ENCODE measurements around the gene SORCS2.

The SORCS2 gene

DNA sequence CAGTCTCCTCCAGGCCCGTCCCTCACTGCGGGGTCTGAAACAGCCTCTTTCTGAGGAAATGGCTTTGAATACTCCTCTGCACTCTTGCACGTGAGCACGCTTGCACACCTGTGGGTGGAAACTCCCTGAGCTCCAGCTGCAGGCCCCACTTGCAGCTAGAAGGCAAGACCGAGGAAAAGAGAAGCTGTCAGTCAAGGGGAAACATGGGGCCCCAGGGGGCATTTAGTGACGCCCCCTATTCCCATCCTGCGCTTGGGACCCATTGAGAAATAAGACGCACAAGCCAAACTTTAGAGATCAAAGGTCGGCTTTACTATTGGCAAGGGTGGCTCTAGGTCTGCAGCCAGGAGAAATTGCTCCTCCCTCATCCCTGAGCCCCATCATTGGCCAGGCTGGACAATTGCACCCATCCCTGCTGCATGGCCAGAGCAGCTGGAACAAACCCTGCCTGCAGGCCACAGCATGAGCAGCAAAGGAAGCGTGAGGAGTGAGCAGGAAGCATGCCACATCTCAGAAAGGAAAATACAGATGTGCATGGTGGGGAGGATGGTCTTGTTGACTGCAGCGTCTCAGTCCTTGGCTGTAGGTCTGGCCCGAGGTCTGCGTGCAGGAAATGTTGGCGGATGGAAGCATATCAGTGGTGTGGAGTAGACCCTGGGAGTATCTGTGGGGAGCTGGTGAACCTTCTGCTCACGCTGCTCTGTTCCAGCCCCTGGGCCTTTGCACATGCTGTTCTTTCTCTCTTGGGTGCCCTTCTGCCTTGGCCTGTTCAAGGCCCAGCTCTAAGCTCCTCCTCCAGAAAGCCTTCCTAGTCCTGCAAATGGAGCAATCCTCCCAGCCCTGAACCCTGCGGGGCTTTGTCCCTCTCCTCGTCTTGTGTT lies 148.5 kb downstream of the SORCS2 start:
- H4K91ac ChIP-seq (ENCODE audit: low read depth, low read length), result no peak overlapping the region
- H2BK120ac ChIP-seq (ENCODE audit: insufficient read depth, low read length, poor library complexity), result no peak overlapping the region
- H3K27me3 ChIP-seq (ENCODE audit: insufficient read depth, low read length), result no peaks in the 10 kb centered on the region
- H3K14ac ChIP-seq (ENCODE audit: low read length), result no peak overlapping the region
- H3K79me1 ChIP-seq (ENCODE audit: low read length), result no peaks in the 10 kb centered on the region
- H3K79me2 ChIP-seq (ENCODE audit: control insufficient read depth, insufficient read depth, low read length, poor library complexity), result no peaks in the 10 kb centered on the region
- WGBS (ENCODE audit: extremely low coverage, insufficient coverage, insufficient read length), result no CpG with 5 or more reads among the region's 17 CpGs
- H4K12ac ChIP-seq (ENCODE audit: low read depth, low read length), result no peak overlapping the region
- no peak overlapping the region for H4K8ac ChIP-seq (ENCODE audit: low read depth, low read length)
- H3K27ac ChIP-seq (ENCODE audit: low read depth, low read length), result no peak overlapping the region
- H3K9me3 ChIP-seq (ENCODE audit: insufficient read depth, low read depth, low read length), result peaks cover 22% of the 10 kb centered on the region
- H2AFZ ChIP-seq (ENCODE audit: insufficient read depth, low read length, poor library complexity), result no peak overlapping the region
- no peak overlapping the region for H2BK12ac ChIP-seq (ENCODE audit: low read length)
- DNase-seq, result no peak
- H3K4ac ChIP-seq (ENCODE audit: low read depth, low read length), result no peak overlapping the region
- no peak overlapping the region for H3K4me3 ChIP-seq (ENCODE audit: low read depth, low read length)
- no peaks in the 10 kb centered on the region for H3K36me3 ChIP-seq (ENCODE audit: control insufficient read depth in 1 of 2, insufficient read depth in 2 of 2, low read length in 2 of 2)
- no peak overlapping the region for H3K4me2 ChIP-seq (ENCODE audit: low read length)
- no peak overlapping the region for H2BK5ac ChIP-seq (ENCODE audit: low read depth, low read length, poor library complexity)
- no peak overlapping the region for H2AK5ac ChIP-seq (ENCODE audit: low read length)
- no peaks in the 10 kb centered on the region for H3K4me1 ChIP-seq (ENCODE audit: control insufficient read depth in 1 of 2, insufficient read depth in 2 of 2, low read length in 2 of 2)
- no peak overlapping the region for H3K23ac ChIP-seq (ENCODE audit: low read length)
- H3K9ac ChIP-seq (ENCODE audit: low read length), result no peak overlapping the region
- H3K18ac ChIP-seq (ENCODE audit: low read length), result no peak overlapping the region

DNA sequence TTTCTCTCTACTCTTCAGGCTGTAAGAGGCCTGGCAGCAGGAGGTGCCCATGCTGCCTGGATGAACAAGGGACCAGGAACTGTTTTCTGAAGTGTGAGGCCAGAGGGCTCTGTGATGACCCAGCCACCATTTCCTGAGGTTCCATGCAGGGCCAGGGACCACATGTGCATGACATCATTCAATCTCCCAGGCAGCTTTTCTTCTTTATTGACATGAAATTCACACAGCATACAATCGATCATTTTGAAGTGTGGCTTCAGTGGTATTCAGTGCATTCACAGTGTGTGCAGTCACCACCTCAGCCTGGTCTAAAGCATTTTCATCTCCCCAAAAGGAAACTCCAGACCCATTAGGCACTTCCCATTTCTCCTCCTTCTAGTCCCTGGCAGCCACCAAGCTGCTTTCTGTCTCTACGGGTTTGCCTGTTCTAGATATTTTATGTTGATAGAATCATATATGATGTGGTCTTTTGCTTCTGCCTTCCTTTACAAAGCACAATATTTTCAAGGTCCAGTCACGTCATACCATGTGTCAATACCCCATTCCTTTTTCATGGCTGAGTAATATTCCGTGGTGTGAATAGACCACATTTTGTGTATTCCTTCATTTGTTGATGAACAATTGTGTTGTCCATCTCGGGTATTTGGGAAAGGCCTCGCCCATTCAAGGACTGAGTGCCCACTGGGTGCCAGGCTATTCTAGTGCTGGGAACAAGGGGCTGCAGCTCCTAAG lies 149.3 kb downstream of the SORCS2 start:
- H3K9me3 ChIP-seq (ENCODE audit: insufficient read depth, low read depth, low read length), result peaks cover 22% of the 10 kb centered on the region
- DNase-seq, result no peak
- no peak overlapping the region for H3K14ac ChIP-seq (ENCODE audit: low read length)

DNA sequence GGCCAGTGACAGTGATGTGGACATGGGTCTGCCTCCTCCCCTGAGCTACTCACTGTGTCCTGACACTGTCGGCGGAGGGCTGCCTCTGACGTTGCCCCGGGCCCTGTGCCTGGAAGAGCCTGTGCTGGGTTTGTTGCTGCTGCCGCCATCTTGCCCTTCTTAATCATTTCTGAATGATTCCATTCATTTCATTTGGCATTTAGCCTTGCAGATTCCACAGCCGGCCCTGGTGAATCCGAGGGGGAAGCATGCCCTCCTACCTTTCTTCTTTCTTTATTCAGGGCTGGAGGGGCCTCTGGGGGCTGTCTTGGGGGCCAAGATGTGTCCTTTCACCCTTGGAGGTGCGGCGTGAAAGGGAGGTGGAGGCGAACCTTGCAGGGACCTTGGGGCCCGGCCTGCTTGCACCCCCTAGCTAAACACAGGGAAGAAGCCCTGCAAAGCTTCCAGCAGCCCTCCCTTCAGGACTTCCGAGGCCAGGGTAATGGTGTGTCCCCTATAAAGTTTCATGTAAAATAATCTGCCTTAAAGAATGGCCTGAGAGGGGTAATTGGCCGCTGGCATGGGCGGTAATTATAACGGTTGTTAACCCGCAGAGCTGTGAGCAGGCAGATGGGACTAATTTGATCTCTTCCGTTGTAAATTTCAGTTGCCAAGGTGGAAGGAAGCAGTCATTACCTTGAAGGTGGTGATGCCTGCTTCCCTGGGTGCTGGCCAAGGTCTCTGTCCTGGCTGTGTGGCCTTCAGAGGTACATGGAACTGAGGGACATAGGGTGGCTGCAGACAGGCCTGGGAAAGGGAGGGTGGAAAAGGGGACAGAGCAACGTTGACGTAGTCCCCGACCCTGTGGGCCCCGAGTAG lies 150.1 kb downstream of the SORCS2 start:
- Histone ChIP-seq H3K4me1 (ENCODE audit: control insufficient read depth in 1 of 2, insufficient read depth in 2 of 2, low read length in 2 of 2) (no peaks in the 10 kb centered on the region), H2BK5ac (ENCODE audit: low read depth, low read length, poor library complexity) (no peak overlapping the region), H2AFZ (ENCODE audit: insufficient read depth, low read length, poor library complexity) (no peak overlapping the region), H3K4me3 (ENCODE audit: low read depth, low read length) (no peak overlapping the region), H3K9ac (ENCODE audit: low read length) (no peak overlapping the region), H3K9me3 (ENCODE audit: insufficient read depth, low read depth, low read length) (peaks cover 25% of the 10 kb centered on the region), H3K79me1 (ENCODE audit: low read length) (no peaks in the 10 kb centered on the region), H3K27me3 (ENCODE audit: insufficient read depth, low read length) (no peaks in the 10 kb centered on the region), H2AK5ac (ENCODE audit: low read length) (no peak overlapping the region), H4K12ac (ENCODE audit: low read depth, low read length) (no peak overlapping the region), H3K4ac (ENCODE audit: low read depth, low read length) (no peak overlapping the region), H3K14ac (ENCODE audit: low read length) (no peak overlapping the region), H3K18ac (ENCODE audit: low read length) (no peak overlapping the region), H3K36me3 (ENCODE audit: control insufficient read depth in 1 of 2, insufficient read depth in 2 of 2, low read length in 2 of 2) (no peaks in the 10 kb centered on the region), H2BK12ac (ENCODE audit: low read length) (no peak overlapping the region), H4K8ac (ENCODE audit: low read depth, low read length) (no peak overlapping the region), H3K79me2 (ENCODE audit: control insufficient read depth, insufficient read depth, low read length, poor library complexity) (no peaks in the 10 kb centered on the region), H3K23ac (ENCODE audit: low read length) (no peak overlapping the region), H3K4me2 (ENCODE audit: low read length) (no peak overlapping the region), H4K91ac (ENCODE audit: low read depth, low read length) (no peak overlapping the region), H3K27ac (ENCODE audit: low read depth, low read length) (no peak overlapping the region), H2BK120ac (ENCODE audit: insufficient read depth, low read length, poor library complexity) (no peak overlapping the region)
- no peak for DNase-seq
- WGBS (ENCODE audit: extremely low coverage, insufficient coverage, insufficient read length), result no CpG with 5 or more reads among the region's 21 CpGs

More for the DNA sequence above, 149.3 kb downstream of the SORCS2 start:
- H3K18ac ChIP-seq (ENCODE audit: low read length), result no peak overlapping the region
- no peaks in the 10 kb centered on the region for H3K79me2 ChIP-seq (ENCODE audit: control insufficient read depth, insufficient read depth, low read length, poor library complexity)
- H4K91ac ChIP-seq (ENCODE audit: low read depth, low read length), result no peak overlapping the region
- no peak overlapping the region for H3K27ac ChIP-seq (ENCODE audit: low read depth, low read length)
- H2BK5ac ChIP-seq (ENCODE audit: low read depth, low read length, poor library complexity), result no peak overlapping the region
- H4K12ac ChIP-seq (ENCODE audit: low read depth, low read length), result no peak overlapping the region
- H3K9ac ChIP-seq (ENCODE audit: low read length), result no peak overlapping the region
- no peak overlapping the region for H3K4me2 ChIP-seq (ENCODE audit: low read length)
- no peaks in the 10 kb centered on the region for H3K27me3 ChIP-seq (ENCODE audit: insufficient read depth, low read length)
- H3K4ac ChIP-seq (ENCODE audit: low read depth, low read length), result no peak overlapping the region
- no peak overlapping the region for H3K23ac ChIP-seq (ENCODE audit: low read length)
- H2AFZ ChIP-seq (ENCODE audit: insufficient read depth, low read length, poor library complexity), result no peak overlapping the region
- H2AK5ac ChIP-seq (ENCODE audit: low read length), result no peak overlapping the region
- H3K36me3 ChIP-seq (ENCODE audit: control insufficient read depth in 1 of 2, insufficient read depth in 2 of 2, low read length in 2 of 2), result no peaks in the 10 kb centered on the region
- no peak overlapping the region for H2BK12ac ChIP-seq (ENCODE audit: low read length)
- H4K8ac ChIP-seq (ENCODE audit: low read depth, low read length), result no peak overlapping the region
- WGBS (ENCODE audit: extremely low coverage, insufficient coverage, insufficient read length), result no CpG with 5 or more reads among the region's 6 CpGs
- no peak overlapping the region for H3K4me3 ChIP-seq (ENCODE audit: low read depth, low read length)
- no peaks in the 10 kb centered on the region for H3K79me1 ChIP-seq (ENCODE audit: low read length)
- no peak overlapping the region for H2BK120ac ChIP-seq (ENCODE audit: insufficient read depth, low read length, poor library complexity)
- H3K4me1 ChIP-seq (ENCODE audit: control insufficient read depth in 1 of 2, insufficient read depth in 2 of 2, low read length in 2 of 2), result no peaks in the 10 kb centered on the region

DNA sequence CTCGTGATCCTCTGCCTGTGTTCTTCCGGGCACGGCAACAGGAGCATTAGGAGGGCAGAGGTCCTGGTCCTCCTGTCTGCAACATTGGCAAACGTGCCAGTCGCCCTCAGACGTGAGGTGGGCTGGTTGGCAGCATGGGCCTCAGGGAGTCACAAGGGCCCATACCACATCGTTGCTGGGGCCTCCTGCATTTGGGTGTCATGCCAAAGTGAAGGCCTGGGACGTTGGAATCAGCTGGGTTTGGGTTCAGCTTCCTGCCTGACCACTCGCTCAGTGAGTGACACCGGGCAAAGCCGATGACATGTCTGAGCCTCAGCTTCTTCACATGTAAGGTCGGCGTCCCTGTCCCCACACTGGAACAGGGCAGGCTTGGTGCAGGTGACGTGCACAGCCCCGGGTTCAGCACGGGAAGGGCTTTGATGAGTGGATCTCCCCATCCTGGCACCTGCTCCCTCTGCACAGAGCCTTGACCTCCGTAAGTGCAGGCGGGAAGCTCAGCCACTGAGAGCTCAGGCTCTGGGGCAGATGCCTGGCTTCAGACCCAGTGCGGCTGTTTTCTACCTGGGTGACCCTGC lies 150.8 kb downstream of the SORCS2 start:
- H3K4ac ChIP-seq (ENCODE audit: low read depth, low read length), result no peak overlapping the region
- H3K9me3 ChIP-seq (ENCODE audit: insufficient read depth, low read depth, low read length), result peaks cover 20% of the 10 kb centered on the region
- no peak for DNase-seq
- no peak overlapping the region for H3K23ac ChIP-seq (ENCODE audit: low read length)
- no peaks in the 10 kb centered on the region for H3K27me3 ChIP-seq (ENCODE audit: insufficient read depth, low read length)
- no peaks in the 10 kb centered on the region for H3K36me3 ChIP-seq (ENCODE audit: control insufficient read depth in 1 of 2, insufficient read depth in 2 of 2, low read length in 2 of 2)
- H3K79me2 ChIP-seq (ENCODE audit: control insufficient read depth, insufficient read depth, low read length, poor library complexity), result no peaks in the 10 kb centered on the region
- no peak overlapping the region for H2BK12ac ChIP-seq (ENCODE audit: low read length)
- H3K4me2 ChIP-seq (ENCODE audit: low read length), result no peak overlapping the region
- no peak overlapping the region for H4K91ac ChIP-seq (ENCODE audit: low read depth, low read length)
- WGBS (ENCODE audit: extremely low coverage, insufficient coverage, insufficient read length), result no CpG with 5 or more reads among the region's 19 CpGs
- no peak overlapping the region for H4K12ac ChIP-seq (ENCODE audit: low read depth, low read length)
- H3K18ac ChIP-seq (ENCODE audit: low read length), result no peak overlapping the region
- no peak overlapping the region for H2AK5ac ChIP-seq (ENCODE audit: low read length)
- H2BK5ac ChIP-seq (ENCODE audit: low read depth, low read length, poor library complexity), result no peak overlapping the region
- H3K14ac ChIP-seq (ENCODE audit: low read length), result no peak overlapping the region
- H3K27ac ChIP-seq (ENCODE audit: low read depth, low read length), result no peak overlapping the region
- H3K9ac ChIP-seq (ENCODE audit: low read length), result no peak overlapping the region
- no peak overlapping the region for H3K4me3 ChIP-seq (ENCODE audit: low read depth, low read length)
- no peak overlapping the region for H4K8ac ChIP-seq (ENCODE audit: low read depth, low read length)
- no peak overlapping the region for H2AFZ ChIP-seq (ENCODE audit: insufficient read depth, low read length, poor library complexity)
- H3K79me1 ChIP-seq (ENCODE audit: low read length), result no peaks in the 10 kb centered on the region
- H2BK120ac ChIP-seq (ENCODE audit: insufficient read depth, low read length, poor library complexity), result no peak overlapping the region
- no peaks in the 10 kb centered on the region for H3K4me1 ChIP-seq (ENCODE audit: control insufficient read depth in 1 of 2, insufficient read depth in 2 of 2, low read length in 2 of 2)

Measured in trophoblast cell (in vitro differentiated cells and primary cell).